ENCODE measurements around the gene SLC12A9. TPM values are rescaled to one million over a fixed set of nuclear protein-coding genes. Genes with fewer than 3 reads are reported as not detected.

The SLC12A9 gene
- total and polyA plus RNA-seq, 4 donors: 28.5 to 52.6 (median 39.2) TPM

- no peaks in the 10 kb centered on the region for H3K36me3 ChIP-seq (ENCODE audit: control insufficient read depth in 4 of 4, insufficient read depth in 4 of 4, low read length in 4 of 4)
- TF ChIP-seq CTCF (IDR thresholded peaks at IDR 0.05; ENCODE audit: control extremely low read depth, extremely low read depth): no peak
- peaks cover 0 to 15% (median 0%) of the 10 kb centered on the region in 5 donors for H3K4me1 ChIP-seq (ENCODE audit: control insufficient read depth in 5 of 5, insufficient read depth in 5 of 5, low read length in 5 of 5)
- H3K4me3 ChIP-seq: no peak overlapping the region
- H3K27me3 ChIP-seq (ENCODE audit: control insufficient read depth in 3 of 3, insufficient read depth in 3 of 3, low read length in 2 of 3): peaks cover 0 to 18% (median 16%) of the 10 kb centered on the region in 3 donors
- ATAC-seq (ENCODE audit: insufficient read depth, low FRiP score) (no peak), DNase-seq (no peak)
- no peak overlapping the region for H3K27ac ChIP-seq (ENCODE audit: low read depth in 1 of 2, low read length in 1 of 2)
- WGBS, 2 donors: 93 to 96% methylated on average over 5 of the region's 5 CpGs
- H3K9ac ChIP-seq (ENCODE audit: insufficient read depth in 1 of 2, low read length in 2 of 2): no peak overlapping the region
- peaks cover 0 to 2% (median 0%) of the 10 kb centered on the region in 4 donors for H3K9me3 ChIP-seq (ENCODE audit: control insufficient read depth in 4 of 4, insufficient read depth in 3 of 4, low read length in 3 of 4)
Measured at GRCh38 chr7:100899432-100899831, 46.9 kb downstream of the SLC12A9 start.

GRCh38 chr7:100900978-100901377 lies 48.5 kb downstream of the SLC12A9 start:
- Histone ChIP-seq H3K27me3 (ENCODE audit: control insufficient read depth in 3 of 3, insufficient read depth in 3 of 3, low read length in 2 of 3) (peaks cover 0 to 16% (median 15%) of the 10 kb centered on the region in 3 donors), H3K36me3 (ENCODE audit: control insufficient read depth in 4 of 4, insufficient read depth in 4 of 4, low read length in 4 of 4) (no peaks in the 10 kb centered on the region), H3K4me3 (no peak overlapping the region), H3K4me1 (ENCODE audit: control insufficient read depth in 5 of 5, insufficient read depth in 5 of 5, low read length in 5 of 5) (peaks cover 0 to 8% (median 0%) of the 10 kb centered on the region in 5 donors), H3K27ac (ENCODE audit: low read depth in 1 of 2, low read length in 1 of 2) (no peak overlapping the region), H3K9me3 (ENCODE audit: control insufficient read depth in 4 of 4, insufficient read depth in 3 of 4, low read length in 3 of 4) (peaks cover 0 to 2% (median 0%) of the 10 kb centered on the region in 4 donors), H3K9ac (ENCODE audit: insufficient read depth in 1 of 2, low read length in 2 of 2) (no peak overlapping the region)
- TF ChIP-seq CTCF (IDR thresholded peaks at IDR 0.05; ENCODE audit: control extremely low read depth, extremely low read depth): no peak
- no peak for DNase-seq
- whole genome bisulfite sequencing, 2 donors: 76 to 91% methylated on average over 2 of the region's 2 CpGs
- no peak for ATAC-seq (ENCODE audit: insufficient read depth, low FRiP score)

GRCh38 chr7:100901921-100902332 lies 49.4 kb downstream of the SLC12A9 start:
- no peak overlapping the region for H3K4me3 ChIP-seq
- H3K9ac ChIP-seq (ENCODE audit: insufficient read depth in 1 of 2, low read length in 2 of 2): no peak overlapping the region
- H3K27me3 ChIP-seq (ENCODE audit: control insufficient read depth in 3 of 3, insufficient read depth in 3 of 3, low read length in 2 of 3): peaks cover 0 to 10% (median 9%) of the 10 kb centered on the region in 3 donors
- peaks cover 0 to 2% (median 0%) of the 10 kb centered on the region in 4 donors for H3K9me3 ChIP-seq (ENCODE audit: control insufficient read depth in 4 of 4, insufficient read depth in 3 of 4, low read length in 3 of 4)
- ATAC-seq (ENCODE audit: insufficient read depth, low FRiP score) (no peak), DNase-seq (no peak)
- no peak overlapping the region for H3K27ac ChIP-seq (ENCODE audit: low read depth in 1 of 2, low read length in 1 of 2)
- no peaks in the 10 kb centered on the region for H3K36me3 ChIP-seq (ENCODE audit: control insufficient read depth in 4 of 4, insufficient read depth in 4 of 4, low read length in 4 of 4)
- no peaks in the 10 kb centered on the region for H3K4me1 ChIP-seq (ENCODE audit: control insufficient read depth in 5 of 5, insufficient read depth in 5 of 5, low read length in 5 of 5)
- WGBS, 2 donors: 77 to 84% methylated on average over 5 of the region's 5 CpGs
- no peak for TF ChIP-seq CTCF (IDR thresholded peaks at IDR 0.05; ENCODE audit: control extremely low read depth, extremely low read depth)

- TF ChIP-seq CTCF (IDR thresholded peaks at IDR 0.05; ENCODE audit: control extremely low read depth, extremely low read depth): no peak
- no peak overlapping the region for H3K27ac ChIP-seq (ENCODE audit: low read depth in 1 of 2, low read length in 1 of 2)
- DNase-seq (no peak), ATAC-seq (ENCODE audit: insufficient read depth, low FRiP score) (no peak)
- H3K4me3 ChIP-seq: no peak overlapping the region
- H3K36me3 ChIP-seq (ENCODE audit: control insufficient read depth in 4 of 4, insufficient read depth in 4 of 4, low read length in 4 of 4): no peaks in the 10 kb centered on the region
- no peaks in the 10 kb centered on the region for H3K4me1 ChIP-seq (ENCODE audit: control insufficient read depth in 5 of 5, insufficient read depth in 5 of 5, low read length in 5 of 5)
- WGBS, 2 donors: 82 to 94% methylated on average over 6 to 7 of the region's 7 CpGs
- H3K27me3 ChIP-seq (ENCODE audit: control insufficient read depth in 3 of 3, insufficient read depth in 3 of 3, low read length in 2 of 3): peaks cover 0 to 5% (median 3%) of the 10 kb centered on the region in 3 donors
- H3K9ac ChIP-seq (ENCODE audit: insufficient read depth in 1 of 2, low read length in 2 of 2): no peak overlapping the region
- peaks cover 0 to 2% (median 0%) of the 10 kb centered on the region in 4 donors for H3K9me3 ChIP-seq (ENCODE audit: control insufficient read depth in 4 of 4, insufficient read depth in 3 of 4, low read length in 3 of 4)
Measured at GRCh38 chr7:100902638-100903037, 50.1 kb downstream of the SLC12A9 start.
